ENCODE data around the gene UPK2. TPM values are rescaled to one million over a fixed set of nuclear protein-coding genes. Genes with fewer than 3 reads are reported as not detected.

Gene UPK2
- total and polyA plus RNA-seq, 2 of the 13 experiments (the other 11 are each of a cell fraction or from before 2014, with no cell fraction given): not detected

DNA sequence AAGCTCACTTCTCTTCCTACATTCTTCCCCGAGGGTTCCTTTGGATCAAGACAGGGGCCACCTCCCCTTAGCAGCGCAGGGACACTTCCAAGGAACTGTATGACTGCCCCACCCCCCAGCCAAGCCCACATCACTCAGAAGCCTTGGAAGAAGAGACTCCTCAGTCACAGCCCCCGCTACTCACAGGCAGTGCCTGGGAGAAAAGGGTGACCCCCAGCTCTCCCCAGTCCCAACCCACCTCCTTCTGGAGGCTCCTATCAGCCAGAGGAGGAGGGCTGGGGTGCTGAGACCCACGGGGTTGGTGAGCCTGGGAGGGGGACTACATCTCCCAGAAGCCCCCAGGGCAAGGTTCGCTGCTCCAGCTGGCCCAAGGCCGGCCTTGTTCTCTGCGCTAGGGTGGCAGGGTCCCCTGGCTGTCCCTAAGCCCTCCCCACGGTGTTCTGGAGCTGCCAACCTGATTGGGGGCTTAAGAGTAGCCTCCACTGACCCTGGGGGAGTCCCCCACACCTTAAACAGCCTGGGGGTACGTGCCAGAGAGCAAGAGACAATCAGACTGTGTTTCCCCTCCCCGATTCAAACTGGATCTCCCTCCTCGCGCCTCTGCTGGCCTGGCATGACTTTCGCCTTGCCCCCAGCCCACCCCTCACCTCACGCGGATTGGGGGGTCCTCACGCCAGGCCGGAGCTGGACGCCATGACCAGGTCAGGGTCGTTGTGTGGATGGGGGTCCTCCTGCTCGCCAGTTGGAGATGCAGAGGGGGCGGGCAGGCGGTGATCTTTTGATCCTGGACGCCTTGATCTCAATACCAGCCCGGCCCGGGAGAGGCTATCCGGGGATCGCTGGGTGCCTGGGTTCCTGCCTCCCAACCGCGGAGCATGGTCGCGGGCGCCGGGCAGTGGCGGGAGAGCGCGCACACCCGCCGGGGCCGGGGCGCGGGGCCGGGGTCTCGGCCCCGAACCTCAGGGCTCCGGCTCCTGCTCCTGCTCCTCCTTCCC lies 31.2 kb upstream of the UPK2 start (continued):
- TF ChIP-seq, protein P1, sequence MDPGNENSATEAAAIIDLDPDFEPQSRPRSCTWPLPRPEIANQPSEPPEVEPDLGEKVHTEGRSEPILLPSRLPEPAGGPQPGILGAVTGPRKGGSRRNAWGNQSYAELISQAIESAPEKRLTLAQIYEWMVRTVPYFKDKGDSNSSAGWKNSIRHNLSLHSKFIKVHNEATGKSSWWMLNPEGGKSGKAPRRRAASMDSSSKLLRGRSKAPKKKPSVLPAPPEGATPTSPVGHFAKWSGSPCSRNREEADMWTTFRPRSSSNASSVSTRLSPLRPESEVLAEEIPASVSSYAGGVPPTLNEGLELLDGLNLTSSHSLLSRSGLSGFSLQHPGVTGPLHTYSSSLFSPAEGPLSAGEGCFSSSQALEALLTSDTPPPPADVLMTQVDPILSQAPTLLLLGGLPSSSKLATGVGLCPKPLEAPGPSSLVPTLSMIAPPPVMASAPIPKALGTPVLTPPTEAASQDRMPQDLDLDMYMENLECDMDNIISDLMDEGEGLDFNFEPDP (CRISPR knock-in tag; conservative IDR thresholded peaks at IDR 0.05): no peak
- no peak for TF ChIP-seq ZFP41 (CRISPR knock-in tag; IDR thresholded peaks at IDR 0.05; ENCODE audit: borderline replicate concordance)
- TF ChIP-seq PAX8 (CRISPR knock-in tag; IDR thresholded peaks at IDR 0.05; ENCODE audit: borderline replicate concordance): no peak
- no peak for TF ChIP-seq MIXL1 (CRISPR knock-in tag; IDR thresholded peaks at IDR 0.05)
- TF ChIP-seq, protein P2, sequence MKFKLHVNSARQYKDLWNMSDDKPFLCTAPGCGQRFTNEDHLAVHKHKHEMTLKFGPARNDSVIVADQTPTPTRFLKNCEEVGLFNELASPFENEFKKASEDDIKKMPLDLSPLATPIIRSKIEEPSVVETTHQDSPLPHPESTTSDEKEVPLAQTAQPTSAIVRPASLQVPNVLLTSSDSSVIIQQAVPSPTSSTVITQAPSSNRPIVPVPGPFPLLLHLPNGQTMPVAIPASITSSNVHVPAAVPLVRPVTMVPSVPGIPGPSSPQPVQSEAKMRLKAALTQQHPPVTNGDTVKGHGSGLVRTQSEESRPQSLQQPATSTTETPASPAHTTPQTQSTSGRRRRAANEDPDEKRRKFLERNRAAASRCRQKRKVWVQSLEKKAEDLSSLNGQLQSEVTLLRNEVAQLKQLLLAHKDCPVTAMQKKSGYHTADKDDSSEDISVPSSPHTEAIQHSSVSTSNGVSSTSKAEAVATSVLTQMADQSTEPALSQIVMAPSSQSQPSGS (CRISPR knock-in tag; IDR thresholded peaks at IDR 0.05): no peak
- TF ChIP-seq, protein P3, sequence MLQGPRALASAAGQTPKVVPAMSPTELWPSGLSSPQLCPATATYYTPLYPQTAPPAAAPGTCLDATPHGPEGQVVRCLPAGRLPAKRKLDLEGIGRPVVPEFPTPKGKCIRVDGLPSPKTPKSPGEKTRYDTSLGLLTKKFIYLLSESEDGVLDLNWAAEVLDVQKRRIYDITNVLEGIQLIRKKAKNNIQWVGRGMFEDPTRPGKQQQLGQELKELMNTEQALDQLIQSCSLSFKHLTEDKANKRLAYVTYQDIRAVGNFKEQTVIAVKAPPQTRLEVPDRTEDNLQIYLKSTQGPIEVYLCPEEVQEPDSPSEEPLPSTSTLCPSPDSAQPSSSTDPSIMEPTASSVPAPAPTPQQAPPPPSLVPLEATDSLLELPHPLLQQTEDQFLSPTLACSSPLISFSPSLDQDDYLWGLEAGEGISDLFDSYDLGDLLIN (CRISPR knock-in tag; IDR thresholded peaks at IDR 0.05; ENCODE audit: borderline replicate concordance): no peak
- TF ChIP-seq MAFF (IDR thresholded peaks at IDR 0.05; ENCODE audit: low read depth, low read length): no peak
- TF ChIP-seq ZNF7 (CRISPR knock-in tag; IDR thresholded peaks at IDR 0.05): no peak
- TF ChIP-seq ZNF264 (CRISPR knock-in tag; IDR thresholded peaks at IDR 0.05): 0 out of 2 replicates have a peak, but pooled peaks have one; percentile 18
- TF ChIP-seq ATF1 (CRISPR knock-in tag; IDR thresholded peaks at IDR 0.05): no peak
- TF ChIP-seq CBX2 (IDR thresholded peaks at IDR 0.05; ENCODE audit: low read depth, low read length): no peak
- TF ChIP-seq CBX2 (CRISPR knock-in tag; IDR thresholded peaks at IDR 0.05; ENCODE audit: low read depth): no peak
- no peak for TF ChIP-seq SRY (CRISPR knock-in tag; IDR thresholded peaks at IDR 0.05)
- no peak for TF ChIP-seq NCOA1 (CRISPR knock-in tag; IDR thresholded peaks at IDR 0.05)
- TF ChIP-seq, protein P4, sequence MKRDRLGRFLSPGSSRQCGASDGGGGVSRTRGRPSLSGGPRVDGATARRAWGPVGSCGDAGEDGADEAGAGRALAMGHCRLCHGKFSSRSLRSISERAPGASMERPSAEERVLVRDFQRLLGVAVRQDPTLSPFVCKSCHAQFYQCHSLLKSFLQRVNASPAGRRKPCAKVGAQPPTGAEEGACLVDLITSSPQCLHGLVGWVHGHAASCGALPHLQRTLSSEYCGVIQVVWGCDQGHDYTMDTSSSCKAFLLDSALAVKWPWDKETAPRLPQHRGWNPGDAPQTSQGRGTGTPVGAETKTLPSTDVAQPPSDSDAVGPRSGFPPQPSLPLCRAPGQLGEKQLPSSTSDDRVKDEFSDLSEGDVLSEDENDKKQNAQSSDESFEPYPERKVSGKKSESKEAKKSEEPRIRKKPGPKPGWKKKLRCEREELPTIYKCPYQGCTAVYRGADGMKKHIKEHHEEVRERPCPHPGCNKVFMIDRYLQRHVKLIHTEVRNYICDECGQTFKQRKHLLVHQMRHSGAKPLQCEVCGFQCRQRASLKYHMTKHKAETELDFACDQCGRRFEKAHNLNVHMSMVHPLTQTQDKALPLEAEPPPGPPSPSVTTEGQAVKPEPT (CRISPR knock-in tag; IDR thresholded peaks at IDR 0.05; ENCODE audit: low read depth): no peak
- TF ChIP-seq ZFP62 (CRISPR knock-in tag; IDR thresholded peaks at IDR 0.05): no peak
- TF ChIP-seq NR1H2 (CRISPR knock-in tag; IDR thresholded peaks at IDR 0.05; ENCODE audit: borderline replicate concordance, low read depth): no peak
- no peak; the same call in 1 of the 2 replicates for TF ChIP-seq ZNF501 (CRISPR knock-in tag; IDR thresholded peaks at IDR 0.05)
- TF ChIP-seq, protein P5, sequence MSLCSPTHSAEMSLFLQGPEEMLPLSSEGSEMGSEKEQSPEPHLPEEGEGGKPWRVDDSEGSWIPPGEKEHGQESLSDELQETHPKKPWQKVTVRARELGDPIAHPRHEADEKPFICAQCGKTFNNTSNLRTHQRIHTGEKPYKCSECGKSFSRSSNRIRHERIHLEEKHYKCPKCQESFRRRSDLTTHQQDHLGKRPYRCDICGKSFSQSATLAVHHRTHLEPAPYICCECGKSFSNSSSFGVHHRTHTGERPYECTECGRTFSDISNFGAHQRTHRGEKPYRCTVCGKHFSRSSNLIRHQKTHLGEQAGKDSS (CRISPR knock-in tag; IDR thresholded peaks at IDR 0.05; ENCODE audit: borderline replicate concordance, low read depth): no peak
- TF ChIP-seq ZSCAN21 (CRISPR knock-in tag; IDR thresholded peaks at IDR 0.05; ENCODE audit: borderline replicate concordance): no peak
- 0 out of 2 replicates have a peak, but pooled peaks have one; percentile 48 for TF ChIP-seq ZNF136 (CRISPR knock-in tag; IDR thresholded peaks at IDR 0.05; ENCODE audit: low read depth)
- peak; percentile 78 for TF ChIP-seq SAP130 (CRISPR knock-in tag; IDR thresholded peaks at IDR 0.05; ENCODE audit: low read depth)
- TF ChIP-seq ATRX (CRISPR knock-in tag; IDR thresholded peaks at IDR 0.05; ENCODE audit: borderline replicate concordance): no peak
- TF ChIP-seq MYNN (CRISPR knock-in tag; IDR thresholded peaks at IDR 0.05; ENCODE audit: low read depth): peak; percentile 87; the same call in 1 of the 2 replicates

Measured in HepG2 (cell line).